ENCODE measurements around the gene KRTAP3-1. TPM values are rescaled to one million over a fixed set of nuclear protein-coding genes. Genes with fewer than 3 reads are reported as not detected.
"Not testable (repeated sequence)": the region's sequence is repeated elsewhere in the genome, so short reads cannot be mapped to it uniquely, and the experiment has no call there.

The KRTAP3-1 gene
- total RNA-seq, 2 experiments from 2014 or later: not detected

DNA sequence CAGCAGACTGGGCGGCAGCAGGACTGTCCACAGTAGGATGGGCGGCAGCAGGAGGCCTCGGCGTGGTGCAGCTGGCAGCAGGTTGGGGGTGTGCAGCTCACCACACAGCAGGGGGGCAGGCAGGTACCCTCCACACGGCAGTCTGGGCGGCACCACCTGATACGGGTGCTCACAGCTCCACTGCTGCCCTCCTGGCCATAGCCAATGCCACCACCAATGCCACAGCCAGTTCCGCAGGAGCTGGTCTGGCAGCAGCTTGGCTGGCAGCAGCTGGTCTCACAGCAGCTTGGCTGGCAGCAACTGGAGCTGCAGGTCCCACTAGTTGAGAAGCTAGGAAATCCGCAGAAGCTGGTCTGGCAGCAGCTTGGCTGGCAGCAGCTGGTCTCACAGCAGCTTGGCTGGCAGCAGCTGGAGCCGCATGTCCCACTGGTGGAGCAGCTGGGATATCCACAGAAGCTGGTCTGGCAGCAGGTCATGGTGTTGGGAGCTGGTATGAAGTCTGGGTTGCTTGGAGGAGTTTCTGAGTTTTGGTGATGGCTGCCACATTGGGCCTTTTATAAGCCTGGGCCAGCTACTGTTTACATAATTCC is 25.5 kb upstream of the KRTAP3-1 start, which contains the start of gene KRTAP1-3:
KRTAP1-3 (minus strand) TSS at position 529 of the 590 bp plus-strand sequence; CDS start at position 476, 53 bp downstream.
- CTCF ChIA-PET; H3K4me3 Mint-ChIP-seq; DNase-seq; H3K36me3 Mint-ChIP-seq (ENCODE audit: low read depth); H3K4me1 Mint-ChIP-seq (ENCODE audit: low read depth); H3K27ac Mint-ChIP-seq; H3K27me3 Mint-ChIP-seq (ENCODE audit: low read depth); intact Hi-C loops (cut with micrococcal nuclease); H3K9me3 Mint-ChIP-seq: not testable (repeated sequence)

DNA sequence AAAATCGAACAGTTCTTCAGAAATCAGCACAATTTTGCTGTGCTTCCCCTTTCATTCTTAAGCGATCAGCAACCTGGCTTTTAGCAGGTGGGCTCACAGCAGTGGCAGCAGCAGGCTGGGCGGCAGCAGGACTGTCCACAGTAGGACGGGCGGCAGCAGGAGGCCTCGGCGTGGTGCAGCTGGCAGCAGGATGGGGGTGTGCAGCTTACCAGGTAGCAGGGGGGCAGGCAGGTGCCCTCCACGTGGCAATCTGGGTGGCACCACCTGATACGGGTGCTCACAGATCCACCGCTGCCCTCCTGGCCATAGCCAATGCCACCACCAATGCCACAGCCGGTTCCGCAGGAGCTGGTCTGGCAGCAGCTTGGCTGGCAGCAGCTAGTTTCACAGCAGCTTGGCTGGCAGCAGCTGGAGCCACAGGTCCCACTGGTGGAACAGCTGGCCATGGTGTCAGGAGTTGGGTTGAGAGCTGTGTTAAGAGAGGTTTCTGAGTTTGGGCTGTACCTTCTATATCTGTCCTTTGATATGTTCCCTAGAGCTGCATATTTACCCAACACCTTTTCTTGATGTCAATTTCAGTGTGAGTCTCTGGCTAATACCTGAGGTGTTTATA is 20.8 kb upstream of the KRTAP3-1 start, which contains the start of gene KRTAP1-4:
KRTAP1-4 (minus strand) TSS at position 563 of the 613 bp plus-strand sequence; CDS start at position 446, 117 bp downstream.
- Mint-ChIP-seq H3K9me3 (no peaks in the 10 kb centered on the region), H3K4me1 (ENCODE audit: low read depth) (no peaks in the 10 kb centered on the region), H3K36me3 (ENCODE audit: low read depth) (no peaks in the 10 kb centered on the region), H3K4me3 (no peak within 1 kb of the TSS), H3K27ac (no peak within 1 kb of the TSS), H3K27me3 (ENCODE audit: low read depth) (peaks cover 6% of the 10 kb centered on the region)
- CTCF ChIA-PET: no interaction called here
- no peak for DNase-seq
- intact Hi-C loops (cut with micrococcal nuclease): no loop called here

- intact Hi-C loops (cut with micrococcal nuclease): no loop called here
- Mint-ChIP-seq H3K9me3 (no peaks in the 10 kb centered on the region), H3K27me3 (ENCODE audit: low read depth) (peaks cover 8% of the 10 kb centered on the region), H3K4me3 (no peak within 1 kb of the TSS), H3K36me3 (ENCODE audit: low read depth) (no peaks in the 10 kb centered on the region), H3K27ac (no peak within 1 kb of the TSS), H3K4me1 (ENCODE audit: low read depth) (no peaks in the 10 kb centered on the region)
- no peak for DNase-seq
- CTCF ChIA-PET: no interaction called here
These were observed 18.0 kb upstream of the KRTAP3-1 start, which contains the start of gene KRTAP1-5 for GRCh38 chr17:41026715-41027471. KRTAP1-5 (minus strand) TSS chr17:41027208; CDS start chr17:41027155, 53 bp downstream.

- no peaks in the 10 kb centered on the region for H3K36me3 Mint-ChIP-seq (ENCODE audit: low read depth)
- CTCF ChIA-PET: no interaction called here
- H3K9me3 Mint-ChIP-seq: no peaks in the 10 kb centered on the region
- no peak for DNase-seq
- peaks cover 5% of the 10 kb centered on the region for H3K27me3 Mint-ChIP-seq (ENCODE audit: low read depth)
- no peaks in the 10 kb centered on the region for H3K4me1 Mint-ChIP-seq (ENCODE audit: low read depth)
- no peak overlapping the region for H3K27ac Mint-ChIP-seq
- H3K4me3 Mint-ChIP-seq: no peak overlapping the region
- intact Hi-C loops (cut with micrococcal nuclease): no loop called here
These were observed 15.8 kb upstream of the KRTAP3-1 start for GRCh38 chr17:41024697-41025096.

GRCh38 chr17:41020336-41020735 is 11.4 kb upstream of the KRTAP3-1 start:
- Mint-ChIP-seq H3K4me1 (ENCODE audit: low read depth) (no peaks in the 10 kb centered on the region), H3K27ac (no peak overlapping the region), H3K9me3 (no peaks in the 10 kb centered on the region), H3K4me3 (no peak overlapping the region), H3K36me3 (ENCODE audit: low read depth) (no peaks in the 10 kb centered on the region), H3K27me3 (ENCODE audit: low read depth) (peaks cover 2% of the 10 kb centered on the region)
- CTCF ChIA-PET: interaction anchor here (0.7 kb wide), 1 partner anchor 15 kb away, joined by 3 read pairs; no protein-coding TSS in a partner anchor
- intact Hi-C loops (cut with micrococcal nuclease): no loop called here
- DNase-seq: no peak

- Mint-ChIP-seq H3K9me3 (no peaks in the 10 kb centered on the region), H3K4me3 (no peak overlapping the region), H3K27me3 (ENCODE audit: low read depth) (peaks cover 2% of the 10 kb centered on the region), H3K27ac (no peak overlapping the region), H3K4me1 (ENCODE audit: low read depth) (no peaks in the 10 kb centered on the region), H3K36me3 (ENCODE audit: low read depth) (no peaks in the 10 kb centered on the region)
- no peak for DNase-seq
- intact Hi-C loops (cut with micrococcal nuclease): no loop called here
- CTCF ChIA-PET: interaction anchor here (0.6 to 0.7 kb wide), 3 partner anchors 14 to 413 kb away, joined by 3 to 4 read pairs (median 4); no protein-coding TSS in a partner anchor
These were observed 10.5 kb upstream of the KRTAP3-1 start for GRCh38 chr17:41019415-41019814.

- no peaks in the 10 kb centered on the region for H3K36me3 Mint-ChIP-seq (ENCODE audit: low read depth)
- intact Hi-C loops (cut with micrococcal nuclease): no loop called here
- no peaks in the 10 kb centered on the region for H3K9me3 Mint-ChIP-seq
- CTCF ChIA-PET: no interaction called here
- H3K27me3 Mint-ChIP-seq (ENCODE audit: low read depth): peaks cover 2% of the 10 kb centered on the region
- DNase-seq: no peak
- no peak overlapping the region for H3K27ac Mint-ChIP-seq
- H3K4me3 Mint-ChIP-seq: no peak overlapping the region
- no peaks in the 10 kb centered on the region for H3K4me1 Mint-ChIP-seq (ENCODE audit: low read depth)
These were observed 9.6 kb upstream of the KRTAP3-1 start for GRCh38 chr17:41018541-41018940.

DNA sequence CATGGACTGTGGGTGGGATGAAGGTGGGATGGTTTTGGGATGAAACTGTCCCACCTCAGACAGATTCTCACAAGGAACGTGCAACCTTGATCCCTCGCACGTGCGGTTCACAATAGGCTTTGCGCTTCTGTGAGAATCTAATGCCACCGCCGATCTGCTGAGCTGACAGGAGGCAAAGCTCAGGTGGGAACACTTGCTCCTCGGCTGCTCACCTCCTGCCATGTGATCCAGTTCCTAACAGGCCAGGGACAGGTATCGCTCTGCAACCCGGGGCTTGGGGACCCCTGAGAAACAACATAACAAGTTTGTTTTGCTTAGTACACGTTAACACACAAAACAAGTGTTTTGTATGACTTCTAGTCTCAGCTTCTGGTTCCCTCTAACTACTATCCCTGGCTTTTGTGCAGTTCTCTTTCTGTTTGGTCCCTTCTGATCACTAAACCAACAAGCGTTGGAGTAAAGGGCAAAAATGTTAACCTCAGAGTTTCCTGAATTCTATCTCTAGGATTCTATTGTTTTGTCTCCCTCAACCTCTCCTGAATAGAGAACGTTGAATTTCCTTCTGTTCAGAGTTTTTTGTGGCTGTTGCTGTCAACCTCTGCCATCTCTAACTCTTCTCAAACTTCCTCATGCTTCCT is 7.8 kb upstream of the KRTAP3-1 start:
- no peaks in the 10 kb centered on the region for H3K4me1 Mint-ChIP-seq (ENCODE audit: low read depth)
- intact Hi-C loops (cut with micrococcal nuclease): no loop called here
- DNase-seq: no peak
- no peaks in the 10 kb centered on the region for H3K36me3 Mint-ChIP-seq (ENCODE audit: low read depth)
- H3K4me3 Mint-ChIP-seq: no peak overlapping the region
- CTCF ChIA-PET: no interaction called here
- H3K27ac Mint-ChIP-seq: no peak overlapping the region
- H3K9me3 Mint-ChIP-seq: no peaks in the 10 kb centered on the region
- H3K27me3 Mint-ChIP-seq (ENCODE audit: low read depth): no peaks in the 10 kb centered on the region

DNA sequence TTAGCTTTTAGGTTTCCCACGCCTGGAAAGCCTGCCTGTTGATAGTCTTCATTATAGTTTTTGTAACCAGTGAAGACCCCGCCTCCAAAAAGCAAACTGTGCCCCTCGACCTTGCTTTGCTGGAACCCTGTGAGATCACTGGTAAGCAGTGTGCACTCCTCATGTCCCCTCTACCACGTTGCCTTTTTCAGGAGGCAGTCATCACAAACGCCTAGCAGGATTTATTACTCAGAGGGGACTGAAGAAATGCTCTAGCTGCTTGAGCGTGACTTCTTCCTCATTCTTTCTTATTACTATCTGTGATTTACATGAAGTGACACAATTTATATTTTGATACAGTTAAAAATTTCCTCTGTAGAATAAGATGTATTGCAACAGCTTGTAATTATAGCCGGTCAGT is 6.5 kb upstream of the KRTAP3-1 start:
- CTCF ChIA-PET: no interaction called here
- no peak overlapping the region for H3K4me3 Mint-ChIP-seq

GRCh38 chr17:41013606-41014005 is 4.7 kb upstream of the KRTAP3-1 start:
- CTCF ChIA-PET: no interaction called here
- no peaks in the 10 kb centered on the region for H3K36me3 Mint-ChIP-seq (ENCODE audit: low read depth)
- no peaks in the 10 kb centered on the region for H3K4me1 Mint-ChIP-seq (ENCODE audit: low read depth)
- no peak overlapping the region for H3K27ac Mint-ChIP-seq
- H3K4me3 Mint-ChIP-seq: no peak overlapping the region
- intact Hi-C loops (cut with micrococcal nuclease): no loop called here
- no peaks in the 10 kb centered on the region for H3K27me3 Mint-ChIP-seq (ENCODE audit: low read depth)
- DNase-seq: no peak
- H3K9me3 Mint-ChIP-seq: no peaks in the 10 kb centered on the region

More for the DNA sequence above, 6.5 kb upstream of the KRTAP3-1 start:
- H3K4me1 Mint-ChIP-seq (ENCODE audit: low read depth): no peaks in the 10 kb centered on the region
- DNase-seq: no peak
- H3K27me3 Mint-ChIP-seq (ENCODE audit: low read depth): no peaks in the 10 kb centered on the region
- no peaks in the 10 kb centered on the region for H3K9me3 Mint-ChIP-seq
- intact Hi-C loops (cut with micrococcal nuclease): no loop called here
- H3K36me3 Mint-ChIP-seq (ENCODE audit: low read depth): no peaks in the 10 kb centered on the region
- no peak overlapping the region for H3K27ac Mint-ChIP-seq

GRCh38 chr17:41013181-41013580 is 4.3 kb upstream of the KRTAP3-1 start:
- no peaks in the 10 kb centered on the region for H3K36me3 Mint-ChIP-seq (ENCODE audit: low read depth)
- no peaks in the 10 kb centered on the region for H3K27me3 Mint-ChIP-seq (ENCODE audit: low read depth)
- no peaks in the 10 kb centered on the region for H3K4me1 Mint-ChIP-seq (ENCODE audit: low read depth)
- CTCF ChIA-PET: no interaction called here
- H3K9me3 Mint-ChIP-seq: no peaks in the 10 kb centered on the region
- intact Hi-C loops (cut with micrococcal nuclease): no loop called here
- DNase-seq: no peak
- no peak overlapping the region for H3K27ac Mint-ChIP-seq
- H3K4me3 Mint-ChIP-seq: no peak overlapping the region

GRCh38 chr17:41012326-41013120 is 3.6 kb upstream of the KRTAP3-1 start:
- intact Hi-C loops (cut with micrococcal nuclease): no loop called here
- no peak overlapping the region for H3K27ac Mint-ChIP-seq
- no peaks in the 10 kb centered on the region for H3K27me3 Mint-ChIP-seq (ENCODE audit: low read depth)
- H3K36me3 Mint-ChIP-seq (ENCODE audit: low read depth): no peaks in the 10 kb centered on the region
- CTCF ChIA-PET: no interaction called here
- H3K4me1 Mint-ChIP-seq (ENCODE audit: low read depth): no peaks in the 10 kb centered on the region
- no peak for DNase-seq
- no peaks in the 10 kb centered on the region for H3K9me3 Mint-ChIP-seq
- H3K4me3 Mint-ChIP-seq: no peak overlapping the region

Measured in activated naive CD4-positive, alpha-beta T cell treated with anti-CD3 and anti-CD28 coated beads for 36 hours (primary cell).